ENCODE results near the gene TSPAN3. TPM values are rescaled to one million over a fixed set of nuclear protein-coding genes. Genes with fewer than 3 reads are reported as not detected.

Gene TSPAN3
- total and polyA plus RNA-seq, 2 donors (not counting 1 experiment from before 2014, with no cell fraction given), result 109 to 130 TPM

DNA sequence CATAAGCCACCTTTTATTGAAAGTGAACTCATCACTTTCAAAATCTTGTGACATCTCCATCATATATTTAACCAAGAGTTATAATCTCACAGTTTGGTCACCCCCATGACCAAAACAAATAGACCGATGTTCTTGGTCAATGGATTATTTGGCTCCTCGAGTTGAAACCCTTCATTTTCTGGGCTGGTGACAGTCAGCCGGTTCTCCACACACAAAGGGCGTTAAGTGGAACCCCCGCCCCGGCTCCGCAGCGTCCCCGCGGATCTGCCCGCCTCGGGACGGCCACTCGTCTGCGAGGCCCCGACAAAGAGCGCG is 772 bp downstream of the TSPAN3 start:
- peaks cover 67% of the 10 kb centered on the region for H3K79me2 ChIP-seq (ENCODE audit: control insufficient read depth, insufficient read depth, low read length)
- no peaks in the 10 kb centered on the region for H3K9me3 Mint-ChIP-seq (ENCODE audit: insufficient read depth)
- TF ChIP-seq EZH2 (IDR thresholded peaks at IDR 0.05; ENCODE audit: borderline replicate concordance, insufficient read depth, low read depth, low read length, poor library complexity, severe bottlenecking), result no peak
- TF ChIP-seq, protein P1, sequence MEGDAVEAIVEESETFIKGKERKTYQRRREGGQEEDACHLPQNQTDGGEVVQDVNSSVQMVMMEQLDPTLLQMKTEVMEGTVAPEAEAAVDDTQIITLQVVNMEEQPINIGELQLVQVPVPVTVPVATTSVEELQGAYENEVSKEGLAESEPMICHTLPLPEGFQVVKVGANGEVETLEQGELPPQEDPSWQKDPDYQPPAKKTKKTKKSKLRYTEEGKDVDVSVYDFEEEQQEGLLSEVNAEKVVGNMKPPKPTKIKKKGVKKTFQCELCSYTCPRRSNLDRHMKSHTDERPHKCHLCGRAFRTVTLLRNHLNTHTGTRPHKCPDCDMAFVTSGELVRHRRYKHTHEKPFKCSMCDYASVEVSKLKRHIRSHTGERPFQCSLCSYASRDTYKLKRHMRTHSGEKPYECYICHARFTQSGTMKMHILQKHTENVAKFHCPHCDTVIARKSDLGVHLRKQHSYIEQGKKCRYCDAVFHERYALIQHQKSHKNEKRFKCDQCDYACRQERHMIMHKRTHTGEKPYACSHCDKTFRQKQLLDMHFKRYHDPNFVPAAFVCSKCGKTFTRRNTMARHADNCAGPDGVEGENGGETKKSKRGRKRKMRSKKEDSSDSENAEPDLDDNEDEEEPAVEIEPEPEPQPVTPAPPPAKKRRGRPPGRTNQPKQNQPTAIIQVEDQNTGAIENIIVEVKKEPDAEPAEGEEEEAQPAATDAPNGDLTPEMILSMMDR (IDR thresholded peaks at IDR 0.05), result no peak
- CTCF ChIA-PET, result interaction anchor here (0.7 kb wide), 1 partner anchor 474 kb away, joined by 3 read pairs; no protein-coding TSS in a partner anchor
- peak overlapping the region; percentile 71 to 84 for H3K27ac ChIP-seq (ENCODE audit: low read length in 2 of 2)
- no peak for DNase-seq
- H4K20me1 ChIP-seq (ENCODE audit: control insufficient read depth, insufficient read depth, low read length, poor library complexity, severe bottlenecking), result no peaks in the 10 kb centered on the region
- H3K4me3 ChIP-seq (ENCODE audit: control extremely low read depth in 1 of 5, extremely low read depth in 1 of 5, insufficient read depth in 1 of 5, low read depth in 2 of 5, low read length in 4 of 5), result peak overlapping the region; percentile 69 to 92 (median 79)
- intact Hi-C loops (cut with micrococcal nuclease), result loop anchor here (5.0 kb wide), 1 partner anchor 73 kb away; the partner anchor contains the start of gene PSTPIP1
- peak overlapping the region; percentile 87 for H3K4me3 Mint-ChIP-seq
- H2AFZ ChIP-seq (ENCODE audit: insufficient read depth, low read depth, low read length, poor library complexity, severe bottlenecking), result peak overlapping the region; percentile 78
- H3K4me1 Mint-ChIP-seq, result peaks cover 55% of the 10 kb centered on the region
- no peaks in the 10 kb centered on the region for H3K27me3 Mint-ChIP-seq
- H3K27ac Mint-ChIP-seq, result peak overlapping the region; percentile 83
- H3K9ac ChIP-seq (ENCODE audit: low read length), result peak overlapping the region; percentile 94
- H3K4me1 ChIP-seq (ENCODE audit: control insufficient read depth in 2 of 2, insufficient read depth in 2 of 2, low read length in 2 of 2), result peaks cover 51 to 55% of the 10 kb centered on the region in 2 donors
- no peak for ATAC-seq (ENCODE audit: low read depth)
- peaks cover 0 to 8% of the 10 kb centered on the region in 2 experiments for H3K36me3 ChIP-seq (replicated peaks in 1 of 2; ENCODE audit: control extremely low read depth in 1 of 2, control insufficient read depth in 1 of 2, extremely low read depth in 1 of 2, insufficient read depth in 2 of 2, low read length in 1 of 2)
- no peaks in the 10 kb centered on the region for H3K27me3 ChIP-seq (replicated peaks in 1 of 4; ENCODE audit: control extremely low read depth in 1 of 4, control insufficient read depth in 3 of 4, insufficient read depth in 4 of 4, low read length in 3 of 4)
- H3K4me2 ChIP-seq (replicated peaks; ENCODE audit: low read depth, low read length, poor library complexity, severe bottlenecking), result peak overlapping the region; percentile 81
- POLR2A ChIA-PET, result no interaction called here
- H3K9me3 ChIP-seq (ENCODE audit: control extremely low read depth in 1 of 3, control insufficient read depth in 2 of 3, insufficient read depth in 1 of 3, low read length in 2 of 3), result no peaks in the 10 kb centered on the region
- WGBS (ENCODE audit: insufficient coverage), result under 1% methylated on average over 18 of the region's 18 CpGs

- no peaks in the 10 kb centered on the region for H4K20me1 ChIP-seq (ENCODE audit: control insufficient read depth, insufficient read depth, low read length, poor library complexity, severe bottlenecking)
- Mint-ChIP-seq H3K27ac (peak overlapping the region; percentile 83), H3K4me3 (peak overlapping the region; percentile 87), H3K9me3 (ENCODE audit: insufficient read depth) (no peaks in the 10 kb centered on the region), H3K4me1 (peaks cover 60% of the 10 kb centered on the region), H3K27me3 (no peaks in the 10 kb centered on the region)
- H3K4me3 ChIP-seq (ENCODE audit: control extremely low read depth in 1 of 5, extremely low read depth in 1 of 5, insufficient read depth in 1 of 5, low read depth in 2 of 5, low read length in 4 of 5), result peak overlapping the region; percentile 69 to 92 (median 79)
- DNase-seq (peak; percentile 29), ATAC-seq (ENCODE audit: low read depth) (no peak)
- peak overlapping the region; percentile 94 for H3K9ac ChIP-seq (ENCODE audit: low read length)
- intact Hi-C loops (cut with micrococcal nuclease), result loop anchor here (5.0 kb wide), 2 partner anchors 37 to 72 kb away; partner anchors contain the start of gene PSTPIP1
- H3K27ac ChIP-seq (ENCODE audit: low read length in 2 of 2), result peak overlapping the region; percentile 71 to 84
- H2AFZ ChIP-seq (ENCODE audit: insufficient read depth, low read depth, low read length, poor library complexity, severe bottlenecking), result no peak overlapping the region
- H3K4me2 ChIP-seq (replicated peaks; ENCODE audit: low read depth, low read length, poor library complexity, severe bottlenecking), result peak overlapping the region; percentile 81
- ChIA-PET POLR2A (interaction anchor here (0.6 kb wide), 1 partner anchor 272 kb away, joined by 4 read pairs; no protein-coding TSS in a partner anchor), CTCF (interaction anchor here (0.7 to 1.2 kb wide), 2 partner anchors 35 to 474 kb away, joined by 3 to 5 read pairs; no protein-coding TSS in a partner anchor)
- no peaks in the 10 kb centered on the region for H3K27me3 ChIP-seq (replicated peaks in 1 of 4; ENCODE audit: control extremely low read depth in 1 of 4, control insufficient read depth in 3 of 4, insufficient read depth in 4 of 4, low read length in 3 of 4)
- peaks cover 72% of the 10 kb centered on the region for H3K79me2 ChIP-seq (ENCODE audit: control insufficient read depth, insufficient read depth, low read length)
- no peak for TF ChIP-seq EZH2 (IDR thresholded peaks at IDR 0.05; ENCODE audit: borderline replicate concordance, insufficient read depth, low read depth, low read length, poor library complexity, severe bottlenecking)
- TF ChIP-seq, protein P1 (IDR thresholded peaks at IDR 0.05), result no peak
- no peaks in the 10 kb centered on the region for H3K9me3 ChIP-seq (ENCODE audit: control extremely low read depth in 1 of 3, control insufficient read depth in 2 of 3, insufficient read depth in 1 of 3, low read length in 2 of 3)
- peaks cover 57 to 60% of the 10 kb centered on the region in 2 donors for H3K4me1 ChIP-seq (ENCODE audit: control insufficient read depth in 2 of 2, insufficient read depth in 2 of 2, low read length in 2 of 2)
- H3K36me3 ChIP-seq (replicated peaks in 1 of 2; ENCODE audit: control extremely low read depth in 1 of 2, control insufficient read depth in 1 of 2, extremely low read depth in 1 of 2, insufficient read depth in 2 of 2, low read length in 1 of 2), result peaks cover 0 to 8% of the 10 kb centered on the region in 2 experiments
- WGBS (ENCODE audit: insufficient coverage), result 54% methylated on average over 5 of the region's 13 CpGs
These were observed 1.3 kb downstream of the TSPAN3 start for GRCh38 chr15:77069521-77070121.

Measured in B cell (primary cell).